Stimulated activated CD8-positive, alpha-beta memory T cell treated with anti-CD3 and anti-CD28 coated beads, Interleukin-7, amount 100 ng/mL, for 24 hours (primary cell): ENCODE data around the gene GPD1L.
"Not testable (repeated sequence)": the region's sequence is repeated elsewhere in the genome, so short reads cannot be mapped to it uniquely, and the experiment has no call there.

Source experiments
- DNase-seq: peaks from one replicate; pipeline ENCODE4 v3.0.0-alpha.2; 2020; ENCODE audit warnings: low read depth

GPD1L gene

DNA sequence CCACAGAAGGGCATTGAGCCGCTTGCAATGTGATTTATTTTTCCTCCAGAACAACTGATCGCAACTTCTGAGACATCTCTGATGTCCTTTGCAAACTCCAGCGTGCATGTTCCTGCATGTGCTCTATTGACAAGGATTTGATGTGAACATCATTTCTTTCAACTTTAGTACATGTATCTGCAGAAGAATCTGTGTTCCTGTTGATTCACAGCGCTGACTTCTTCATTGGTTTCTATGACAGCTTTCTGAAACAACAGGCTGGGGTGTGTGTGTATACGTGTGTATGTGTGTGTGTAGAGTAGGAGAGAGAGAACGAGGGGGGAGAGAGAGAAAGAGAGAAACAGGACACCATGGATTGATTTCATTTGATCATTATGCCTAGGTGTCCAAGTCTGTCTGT, 75.4 kb downstream of the GPD1L start:
- DNase-seq = no peak

- DNase-seq = no peak
Observed at GRCh38 chr3:32184187-32184730, 77.8 kb downstream of the GPD1L start.

GRCh38 chr3:32186097-32186496, 79.7 kb downstream of the GPD1L start:
- DNase-seq = no peak

DNA sequence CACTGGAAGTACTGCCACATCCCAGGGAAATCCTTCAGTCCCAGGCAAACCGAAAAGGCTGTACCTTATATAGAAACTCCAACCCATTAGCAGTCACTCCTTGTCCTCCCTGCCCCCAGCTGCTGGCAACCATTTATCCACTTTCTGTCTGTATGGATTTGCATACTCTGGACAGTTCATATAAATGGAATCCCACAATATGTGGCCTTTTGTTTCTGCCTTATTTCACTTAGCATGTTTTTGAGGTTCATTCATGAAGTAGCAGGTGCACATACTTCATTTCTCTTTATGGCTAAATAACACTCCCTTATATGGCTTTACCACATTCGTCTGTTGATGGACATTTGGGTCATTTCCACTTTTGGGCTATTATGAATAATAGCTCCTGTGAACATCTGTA, 80.5 kb downstream of the GPD1L start:
- DNase-seq = no peak

DNA sequence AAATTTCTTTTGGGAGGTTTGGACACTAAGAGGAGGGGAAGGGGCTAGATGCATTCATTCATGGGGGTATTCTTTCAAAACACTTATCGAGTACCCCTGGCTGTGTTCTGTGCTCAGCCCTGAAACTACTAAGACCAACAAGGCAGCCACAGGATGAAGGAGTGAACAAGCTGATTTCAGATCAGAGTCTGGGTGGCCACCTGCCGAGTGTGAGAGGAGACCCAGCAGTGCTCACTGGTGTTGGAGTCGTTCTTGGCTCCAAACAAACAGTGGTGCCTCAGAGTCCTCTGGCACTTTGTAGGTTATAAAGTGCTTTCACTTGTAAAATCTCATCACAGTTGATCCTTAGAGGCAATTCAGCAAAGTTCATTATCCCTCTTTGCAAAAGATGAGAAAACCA, 83.3 kb downstream of the GPD1L start:
- DNase-seq = no peak

DNA sequence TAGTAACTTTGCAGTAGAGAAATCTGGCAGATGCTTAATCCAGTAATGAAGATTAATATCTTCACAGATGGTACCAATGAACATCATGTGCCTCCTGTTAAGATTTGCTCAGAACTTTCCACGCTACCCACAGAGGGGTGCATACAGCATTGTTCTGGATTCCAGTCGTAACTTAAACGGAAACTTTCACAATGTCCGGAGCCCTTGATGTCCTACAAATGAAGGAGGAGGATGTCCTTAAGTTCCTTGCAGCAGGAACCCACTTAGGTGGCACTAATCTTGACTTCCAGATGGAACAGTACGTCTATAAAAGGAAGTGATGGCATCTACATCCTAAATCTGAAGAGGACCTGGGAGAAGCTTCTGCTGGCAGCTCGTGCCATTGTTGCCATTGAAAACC, 84.1 kb downstream of the GPD1L start:
- DNase-seq = not testable (repeated sequence)

DNA sequence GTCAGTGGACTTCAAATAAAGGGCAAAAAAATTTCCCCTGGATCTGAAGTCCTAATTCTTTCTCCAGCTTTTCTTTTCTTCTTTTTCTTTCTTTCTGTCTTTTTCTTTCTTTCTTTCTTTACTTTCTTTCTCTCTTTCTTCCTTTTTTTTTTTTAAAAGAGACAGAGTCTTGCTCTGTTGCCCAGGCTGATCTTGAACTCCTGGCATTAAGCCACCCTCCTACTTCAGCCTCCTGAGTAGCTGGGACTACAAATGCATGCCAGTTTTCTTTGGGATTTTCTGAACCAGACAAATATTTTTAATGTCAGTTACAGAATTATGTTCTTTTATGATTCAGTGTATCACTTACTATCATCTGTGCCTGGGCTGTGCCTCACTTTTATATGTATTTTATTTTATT, 86.7 kb downstream of the GPD1L start:
- DNase-seq = no peak

DNA sequence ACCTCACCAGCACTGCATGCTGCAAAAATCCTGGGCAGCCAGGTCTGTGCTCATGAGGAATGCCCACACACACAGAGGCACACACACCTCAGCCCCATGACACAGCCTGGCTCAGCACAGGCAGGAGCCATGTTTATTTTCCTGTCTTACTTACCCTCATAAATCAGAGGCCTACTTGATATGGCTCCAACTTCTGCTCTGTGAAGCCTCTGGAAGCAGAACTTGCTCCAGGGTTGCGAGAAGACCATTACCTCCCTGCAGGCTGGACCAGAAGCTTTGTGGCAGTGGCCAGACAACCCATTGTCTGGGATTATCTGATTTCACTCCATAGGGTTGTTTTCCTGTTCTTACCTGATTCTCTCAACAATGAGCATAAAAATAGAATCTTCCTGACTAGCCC, 88.2 kb downstream of the GPD1L start:
- DNase-seq = no peak

- no peak for DNase-seq
Observed at GRCh38 chr3:32195995-32196540, 89.6 kb downstream of the GPD1L start.

GRCh38 chr3:32197991-32198390, 91.6 kb downstream of the GPD1L start:
- no peak for DNase-seq

GRCh38 chr3:32198714-32199113, 92.3 kb downstream of the GPD1L start:
- no peak for DNase-seq

- DNase-seq = no peak
Observed at GRCh38 chr3:32200490-32200889, 94.1 kb downstream of the GPD1L start.

GRCh38 chr3:32200992-32201758, 94.8 kb downstream of the GPD1L start:
- no peak for DNase-seq

DNA sequence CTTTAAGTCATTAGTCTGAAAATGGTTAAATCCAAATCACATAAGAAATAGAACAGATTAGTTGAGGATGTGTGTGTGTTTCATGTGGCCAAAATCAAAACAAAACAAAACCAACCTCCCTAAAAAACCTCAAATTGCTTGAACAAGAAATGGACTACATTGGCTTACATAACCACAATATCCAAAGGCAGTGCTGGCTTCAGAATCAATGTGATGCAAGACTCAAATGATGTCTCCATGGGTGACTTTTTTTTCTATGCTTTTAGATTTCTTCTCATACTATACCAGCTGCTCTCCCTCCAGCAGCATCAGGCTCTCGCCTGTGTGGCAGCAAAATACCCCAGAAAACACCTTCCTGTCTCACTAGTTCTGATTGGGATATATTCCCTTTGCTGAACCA, 96.1 kb downstream of the GPD1L start:
- no peak for DNase-seq

GRCh38 chr3:32203854-32204253, 97.4 kb downstream of the GPD1L start:
- DNase-seq = no peak

GRCh38 chr3:32208447-32208846, 102.0 kb downstream of the GPD1L start:
- no peak for DNase-seq

DNA sequence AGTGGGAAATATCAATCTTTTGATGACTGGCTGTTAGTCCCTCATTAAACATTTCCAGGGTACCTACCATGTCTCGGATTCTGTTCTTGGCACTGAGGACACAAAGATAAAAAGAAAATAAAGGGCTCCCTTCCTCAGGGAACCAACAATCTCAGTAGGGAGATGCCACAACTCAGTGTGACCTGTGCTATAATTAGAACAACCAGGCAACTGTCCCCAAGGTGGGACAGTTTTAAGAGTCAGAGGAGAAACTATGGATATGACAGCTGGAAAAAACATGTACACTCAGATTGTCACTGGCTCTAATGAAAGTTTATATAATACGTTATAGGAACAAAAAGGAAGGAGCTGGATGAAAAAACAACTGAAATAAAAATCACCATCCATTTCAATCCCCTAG, 108.8 kb downstream of the GPD1L start:
- DNase-seq = no peak

DNA sequence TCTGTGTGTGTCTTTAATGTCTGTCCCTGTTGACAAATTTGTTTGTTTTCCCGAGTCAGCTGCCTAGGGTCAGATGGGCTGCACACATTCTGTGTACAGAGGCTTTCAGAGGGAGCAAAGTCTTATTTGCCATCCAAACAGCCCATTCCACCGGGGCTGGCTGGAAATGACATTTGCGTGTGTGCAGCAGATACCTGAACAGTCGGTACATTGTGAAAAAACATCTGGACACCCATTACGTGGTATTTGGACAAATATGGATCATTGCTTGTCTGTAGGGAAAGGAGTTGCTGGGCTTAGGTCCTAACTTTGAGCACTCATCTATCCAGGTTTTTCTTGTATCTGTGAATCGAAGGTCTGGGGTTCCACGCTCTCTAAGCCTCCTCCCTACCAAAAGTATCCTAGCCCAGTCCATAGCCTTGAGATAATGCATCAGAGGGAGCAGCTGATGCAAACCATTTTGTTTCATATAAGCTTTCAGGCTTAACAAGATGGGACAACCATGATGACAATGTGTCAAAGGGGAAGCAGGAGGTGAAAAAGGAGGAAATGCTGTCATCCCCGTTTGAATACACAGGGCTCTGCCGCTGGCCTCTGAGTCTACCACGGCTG, 109.9 kb downstream of the GPD1L start:
- no peak for DNase-seq

DNA sequence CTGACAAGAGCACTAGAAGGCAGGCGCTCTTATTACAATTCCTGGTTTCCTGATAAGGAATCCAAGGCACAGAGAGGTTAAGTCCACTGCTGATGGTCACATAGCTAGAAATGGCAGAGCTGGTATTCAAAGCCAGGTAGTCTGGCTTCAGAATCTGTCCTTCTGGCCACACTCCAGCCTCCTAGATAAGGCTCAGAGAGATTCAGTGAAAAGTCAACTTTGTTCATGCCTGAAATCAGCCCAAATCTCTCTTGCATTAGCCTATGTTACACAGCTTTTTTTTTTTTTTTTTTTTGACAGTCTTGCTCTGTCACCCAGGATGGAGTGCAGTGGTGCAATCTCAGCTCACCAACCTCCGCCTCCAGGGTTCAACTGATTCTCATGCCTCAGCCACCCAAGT, 110.9 kb downstream of the GPD1L start:
- no peak for DNase-seq
